SK-N-MC (cell line): Measurements from ENCODE around the gene ABI3BP.

Source experiments
- EZH2 ChIP-seq: fragments of 200-600 bp; sonication (generic); IDR thresholded peaks from one replicate; pipeline ENCODE4 v1.6.1; 2017; ENCODE audit warnings: antibody characterized with exemption
- POLR2AphosphoS5 ChIP-seq: IDR thresholded peaks from 2 replicates; pipeline ENCODE4 v1.6.1; 2012; ENCODE audit warnings: mild to moderate bottlenecking, low read depth, low read length, borderline replicate concordance

DNA sequence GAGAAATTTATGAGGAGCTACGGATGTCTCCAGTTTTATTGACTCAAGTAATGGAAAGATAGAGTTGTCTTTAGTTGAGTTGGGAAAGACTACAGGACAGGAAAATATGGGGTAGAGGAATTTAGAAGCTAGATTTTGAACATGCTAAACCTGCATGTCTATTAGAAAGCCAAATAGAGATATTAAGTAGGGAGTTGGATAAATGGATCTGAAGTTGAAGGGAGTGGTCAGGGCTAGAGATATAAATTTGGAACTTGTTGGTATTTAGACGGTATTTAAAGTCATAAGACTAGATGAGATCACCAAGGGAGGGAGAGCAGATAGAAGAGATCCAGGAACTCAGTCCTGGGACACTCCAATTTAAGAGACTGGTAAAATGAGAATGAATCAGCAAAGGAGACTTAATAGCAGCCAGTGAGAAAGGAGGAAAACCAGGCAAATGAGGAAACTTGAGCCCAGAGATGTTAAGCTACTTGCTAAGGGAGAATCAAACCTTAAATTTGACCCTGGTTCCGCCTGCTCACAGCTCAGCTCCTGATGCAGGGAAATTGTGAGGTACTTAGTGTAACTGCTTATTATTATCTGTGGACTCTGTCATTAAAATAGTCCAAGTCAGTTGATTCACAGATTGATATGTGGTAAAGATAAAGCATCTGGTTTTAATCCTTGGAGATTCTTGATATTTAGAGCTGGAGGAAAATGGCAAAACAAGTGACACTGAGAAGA, 35.8 kb downstream of the ABI3BP start:
- TF ChIP-seq EZH2, result no peak
- TF ChIP-seq POLR2AphosphoS5, result no peak
